Activated T-cell treated with anti-CD3 and anti-CD28 coated beads, Interleukin-2, amount 50 U/mL, for 4 hours (primary cell): ENCODE results near the gene RALBP1. TPM values are rescaled to one million over a fixed set of nuclear protein-coding genes. Genes with fewer than 3 reads are reported as not detected.
"Not testable (repeated sequence)": the region's sequence is repeated elsewhere in the genome, so short reads cannot be mapped to it uniquely, and the experiment has no call there.

Experiments used
- ATAC-seq, 2 donors: fragments of 200-7000 bp; cut with Tn5 transposase; one replicate each; pipeline ENCODE4 v1.10.0; 2021
- DNase-seq: peaks from one replicate; pipeline ENCODE4 v3.0.0-alpha.2; 2020
- H3K27me3 Mint-ChIP-seq: one replicate; pipeline ENCODE4 v1.8.0; 2021; ENCODE audit warnings: low read depth, mixed read lengths
- H3K36me3 Mint-ChIP-seq: one replicate; pipeline ENCODE4 v1.8.0; 2022; ENCODE audit warnings: mixed read lengths; ENCODE audit not compliant: insufficient read depth
- H3K4me1 Mint-ChIP-seq: one replicate; pipeline ENCODE4 v1.8.0; 2021; ENCODE audit warnings: low read depth, mixed read lengths
- H3K4me3 Mint-ChIP-seq: one replicate; pipeline ENCODE4 v1.8.0; 2021; ENCODE audit warnings: mild to moderate bottlenecking, moderate library complexity, mixed read lengths
- H3K9me3 Mint-ChIP-seq: one replicate; pipeline ENCODE4 v1.8.0; 2021; ENCODE audit warnings: mixed read lengths
- total RNA-seq, 3 donors: library from RNA; stranded (reverse); gene quantifications; one replicate each; pipeline ENCODE4 v1.2.1, GENCODE V29; 2021

The RALBP1 gene
- total RNA-seq, 3 donors from 2014 or later, result 31.1 to 32.6 (median 31.7) TPM

DNA sequence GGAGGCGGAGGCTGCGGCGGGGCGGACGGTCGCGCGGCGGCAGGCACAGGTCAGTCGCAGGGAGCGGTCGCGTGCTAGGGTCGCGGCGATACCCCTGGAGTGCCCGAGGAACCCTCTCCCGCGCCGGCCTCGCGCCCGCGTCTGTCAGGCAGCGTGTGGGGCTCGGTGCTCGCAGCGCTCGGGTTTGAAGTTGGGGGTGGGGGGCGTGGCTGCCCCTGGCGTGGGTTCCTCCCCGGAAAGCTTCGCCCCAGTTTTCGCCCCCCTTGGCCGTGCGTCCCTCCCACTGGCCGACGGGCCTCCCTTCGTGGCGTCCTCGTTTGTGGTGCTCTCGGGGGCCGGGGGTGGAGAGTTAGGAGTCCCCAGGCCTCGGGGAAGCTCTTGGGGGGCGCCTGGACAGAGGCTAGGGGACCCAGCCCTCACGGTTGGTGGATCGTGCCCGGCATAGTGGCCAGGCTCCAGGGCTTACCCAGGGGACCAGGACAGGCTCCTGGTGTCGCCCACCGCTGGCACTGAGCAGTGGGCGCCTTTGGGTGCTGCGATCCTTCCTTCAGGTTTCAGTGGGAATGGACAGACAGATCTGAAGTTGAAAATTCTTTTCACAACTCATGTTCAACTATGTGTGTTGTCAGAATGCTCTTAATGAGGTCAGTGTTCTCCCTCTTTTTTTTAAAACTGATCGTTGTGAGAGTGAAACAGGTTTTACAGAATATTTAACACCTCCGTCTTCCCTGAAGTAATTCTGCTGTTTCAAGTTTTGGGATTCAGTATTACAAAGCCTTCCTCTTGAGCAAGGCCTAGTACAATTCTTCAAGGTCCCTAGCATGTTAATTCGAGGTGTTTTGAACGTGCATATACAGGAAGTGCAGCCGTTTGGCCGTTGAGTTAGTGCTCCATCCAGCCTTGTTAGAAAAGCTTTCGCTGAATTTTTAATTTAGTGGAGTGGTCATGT lies 604 bp downstream of the RALBP1 start:
- DNase-seq, result peak; percentile 52
- ATAC-seq, result peak; percentile 32 to 34
- H3K9me3 Mint-ChIP-seq, result no peaks in the 10 kb centered on the region
- peaks cover 10% of the 10 kb centered on the region for H3K36me3 Mint-ChIP-seq
- peaks cover 8% of the 10 kb centered on the region for H3K27me3 Mint-ChIP-seq
- H3K4me3 Mint-ChIP-seq, result peak overlapping the region; percentile 95
- peaks cover 22% of the 10 kb centered on the region for H3K4me1 Mint-ChIP-seq

DNA sequence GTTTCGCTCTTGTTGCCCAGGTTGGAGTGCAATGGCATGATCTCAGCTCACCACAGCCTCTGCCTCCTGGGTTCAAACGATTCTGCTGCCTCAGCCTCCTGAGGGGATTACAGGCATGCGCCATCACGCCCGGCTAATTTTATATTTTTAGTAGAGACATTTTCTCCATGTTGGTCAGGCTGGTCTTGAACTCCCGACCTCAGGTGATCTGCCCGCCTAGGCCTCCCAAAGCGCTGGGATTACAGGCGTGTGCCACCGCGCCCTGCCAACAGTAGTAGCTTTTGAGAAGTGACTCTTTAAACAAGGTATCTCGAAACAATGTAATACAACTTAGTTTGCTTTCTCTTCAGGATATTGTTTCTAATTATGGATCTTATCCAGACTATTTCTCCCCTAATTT lies 1.6 kb downstream of the RALBP1 start:
- Mint-ChIP-seq H3K36me3 (peaks cover 15% of the 10 kb centered on the region), H3K4me1 (peaks cover 26% of the 10 kb centered on the region), H3K4me3 (peak overlapping the region; percentile 32)
- not testable (repeated sequence) for ATAC-seq, H3K27me3 Mint-ChIP-seq, DNase-seq, H3K9me3 Mint-ChIP-seq

DNA sequence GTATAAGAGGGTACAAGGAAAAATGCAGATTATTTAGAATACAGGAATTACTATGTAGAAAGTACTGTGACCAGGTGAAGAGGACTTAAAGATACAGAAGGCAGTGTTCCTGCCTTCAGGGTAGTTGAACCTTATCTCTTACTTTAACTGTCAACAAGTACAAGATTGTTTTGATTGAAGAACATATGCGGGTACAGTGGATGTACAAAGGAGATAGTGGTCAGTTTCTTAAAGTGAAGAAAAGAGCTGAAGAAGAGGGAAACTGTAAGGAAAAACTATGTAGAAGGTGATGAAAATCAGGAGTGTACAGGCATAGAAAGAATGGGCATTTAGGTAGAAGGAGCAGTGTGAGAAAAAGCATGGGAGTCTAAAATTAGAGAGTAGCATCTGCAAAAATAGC lies 2.2 kb downstream of the RALBP1 start:
- peaks cover 26% of the 10 kb centered on the region for H3K4me1 Mint-ChIP-seq
- H3K36me3 Mint-ChIP-seq, result peaks cover 15% of the 10 kb centered on the region
- no peak overlapping the region for H3K4me3 Mint-ChIP-seq
- no peaks in the 10 kb centered on the region for H3K9me3 Mint-ChIP-seq
- no peak for ATAC-seq
- H3K27me3 Mint-ChIP-seq, result peaks cover 8% of the 10 kb centered on the region
- no peak for DNase-seq

DNA sequence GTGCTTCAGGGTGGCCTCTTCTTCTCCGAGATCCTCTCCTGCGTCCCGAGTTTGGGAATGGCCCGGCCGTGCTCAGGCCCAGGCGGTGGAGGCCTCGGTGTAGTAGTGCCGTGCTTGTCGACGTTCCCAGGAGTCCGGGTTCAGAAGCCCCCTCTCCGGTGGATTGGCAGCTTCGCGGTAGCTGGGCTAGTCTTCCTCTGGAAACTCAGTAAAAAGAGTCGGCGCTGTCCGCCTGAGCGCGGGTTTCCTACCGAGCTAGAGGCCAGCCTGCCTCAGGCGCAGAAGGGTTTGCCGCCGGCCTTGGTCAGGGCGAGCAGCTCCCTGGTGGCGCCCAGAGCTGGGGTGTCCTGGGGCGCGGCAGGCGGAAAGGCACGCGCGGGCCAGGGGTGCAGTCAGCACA lies 3.2 kb downstream of the RALBP1 start:
- H3K4me3 Mint-ChIP-seq, result no peak overlapping the region

DNA sequence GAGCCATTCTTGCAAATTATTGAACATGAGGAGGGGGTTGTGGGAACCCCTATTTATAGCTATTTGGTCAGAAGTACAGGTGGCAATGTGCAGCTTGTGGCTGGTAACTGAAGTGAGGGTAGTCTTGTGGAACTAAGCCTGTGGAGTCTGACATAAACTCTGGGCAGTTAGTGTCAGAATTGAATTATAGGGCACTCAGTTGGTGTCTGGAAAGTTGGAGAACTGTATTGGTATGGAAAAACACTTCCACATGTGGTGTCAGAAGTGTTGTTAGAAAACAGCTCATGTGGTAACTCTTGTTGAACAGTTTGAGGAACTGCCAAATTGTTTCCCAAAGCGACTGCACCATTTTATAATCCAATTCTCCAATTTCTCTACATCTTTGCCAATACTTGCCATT lies 7.5 kb downstream of the RALBP1 start:
- Mint-ChIP-seq H3K4me1 (peaks cover 27% of the 10 kb centered on the region), H3K4me3 (no peak overlapping the region), H3K27me3 (no peaks in the 10 kb centered on the region), H3K36me3 (peaks cover 27% of the 10 kb centered on the region), H3K9me3 (peaks cover 3% of the 10 kb centered on the region)
- no peak for DNase-seq
- ATAC-seq, result no peak

More for the DNA sequence above, 3.2 kb downstream of the RALBP1 start:
- no peak for ATAC-seq
- no peak for DNase-seq
- H3K36me3 Mint-ChIP-seq, result peaks cover 20% of the 10 kb centered on the region
- peaks cover 32% of the 10 kb centered on the region for H3K4me1 Mint-ChIP-seq
- no peaks in the 10 kb centered on the region for H3K9me3 Mint-ChIP-seq
- peaks cover 6% of the 10 kb centered on the region for H3K27me3 Mint-ChIP-seq

DNA sequence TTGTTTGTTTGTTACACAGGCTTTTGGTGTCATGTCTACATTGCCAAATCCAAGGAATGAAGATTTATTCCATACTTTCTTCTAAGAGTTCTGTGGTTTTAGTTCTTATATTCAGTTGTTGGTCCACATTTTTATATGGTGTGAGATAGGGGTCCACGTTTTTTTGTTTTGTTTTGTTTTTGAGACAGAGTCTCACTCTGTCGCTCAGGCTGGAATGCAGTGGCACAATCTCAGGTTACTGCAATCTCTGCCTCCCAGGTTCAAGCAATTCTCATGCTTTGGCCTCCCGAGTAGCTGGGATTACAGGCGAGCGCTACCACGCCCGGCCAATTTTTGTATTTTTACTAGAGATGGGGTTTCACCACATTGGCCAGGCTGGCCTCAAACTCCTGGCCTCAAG lies 8.2 kb downstream of the RALBP1 start:
- Mint-ChIP-seq H3K27me3 (no peaks in the 10 kb centered on the region), H3K9me3 (peaks cover 3% of the 10 kb centered on the region), H3K4me3 (no peak overlapping the region), H3K4me1 (peaks cover 27% of the 10 kb centered on the region), H3K36me3 (peaks cover 27% of the 10 kb centered on the region)
- DNase-seq (no peak), ATAC-seq (no peak)

DNA sequence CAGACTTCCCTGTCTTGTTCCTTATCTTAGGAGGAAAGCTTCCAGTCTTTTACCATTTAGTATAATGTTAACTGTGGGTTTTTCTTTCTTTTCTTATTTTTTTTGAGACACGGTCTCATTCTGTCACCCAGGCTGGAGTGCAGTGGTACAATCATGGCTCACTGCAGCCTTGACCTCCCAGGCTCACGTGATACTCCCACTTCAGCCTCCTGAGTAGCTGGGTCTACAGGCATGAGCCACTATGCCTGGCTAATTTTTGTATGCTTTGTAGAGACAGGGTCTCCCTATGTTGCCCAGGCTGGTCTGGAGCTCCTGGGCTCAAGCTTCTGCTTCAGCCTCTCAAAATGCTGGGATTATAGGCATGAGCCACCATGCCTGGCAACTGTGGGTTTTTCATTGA lies 9.5 kb downstream of the RALBP1 start:
- not testable (repeated sequence) for H3K27me3 Mint-ChIP-seq, ATAC-seq, DNase-seq, H3K9me3 Mint-ChIP-seq, H3K4me3 Mint-ChIP-seq
- Mint-ChIP-seq H3K4me1 (peaks cover 28% of the 10 kb centered on the region), H3K36me3 (peaks cover 22% of the 10 kb centered on the region)

DNA sequence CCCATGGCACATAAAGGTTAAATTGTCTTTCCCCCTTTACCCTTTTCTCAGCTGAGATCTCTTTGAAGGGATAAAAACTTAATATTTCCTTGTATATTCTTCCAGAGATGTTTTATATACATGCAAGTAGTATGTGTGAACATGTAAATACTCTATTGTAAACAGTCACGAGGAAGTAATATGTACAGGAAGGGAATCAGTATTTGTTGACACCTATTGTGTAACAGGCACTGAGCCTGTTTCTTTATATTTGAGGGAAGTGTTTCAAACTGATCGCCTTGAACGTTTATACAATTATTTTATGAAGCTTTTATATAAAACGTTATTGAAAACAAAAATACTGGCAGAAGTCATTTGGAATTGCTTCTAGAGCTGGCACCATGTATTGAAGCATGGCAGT lies 13.2 kb downstream of the RALBP1 start:
- DNase-seq (no peak), ATAC-seq (no peak)
- Mint-ChIP-seq H3K36me3 (peaks cover 19% of the 10 kb centered on the region), H3K4me3 (no peak overlapping the region), H3K9me3 (peaks cover 3% of the 10 kb centered on the region), H3K27me3 (no peaks in the 10 kb centered on the region), H3K4me1 (peaks cover 18% of the 10 kb centered on the region)

DNA sequence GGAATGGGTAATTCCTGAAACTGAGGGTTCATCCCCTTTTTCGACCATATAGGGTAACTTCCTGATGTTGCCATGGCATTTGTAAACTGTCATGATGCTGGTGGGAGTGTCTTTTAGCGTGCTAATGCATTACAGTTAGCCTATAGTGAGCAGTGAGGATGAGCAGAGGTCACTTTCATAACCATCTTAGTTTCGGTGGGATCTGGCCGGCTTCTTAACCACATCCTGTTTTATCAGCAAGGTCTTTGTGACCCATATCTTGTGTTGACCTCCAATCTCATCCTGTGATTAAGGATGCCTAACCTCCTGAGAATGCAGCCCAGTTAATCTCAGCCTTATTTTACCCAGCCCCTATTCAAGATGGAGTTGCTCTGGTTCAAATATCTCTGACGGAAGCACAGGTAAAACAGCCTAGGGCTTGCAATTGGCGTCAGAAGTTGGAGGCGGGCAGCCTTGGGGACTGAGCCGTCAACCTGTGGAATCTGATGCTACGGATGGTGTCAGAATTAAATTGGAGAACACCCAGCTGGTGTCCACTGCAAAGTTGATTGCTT lies 19.5 kb downstream of the RALBP1 start:
- DNase-seq, result no peak
- Mint-ChIP-seq H3K36me3 (peaks cover 18% of the 10 kb centered on the region), H3K9me3 (no peaks in the 10 kb centered on the region), H3K4me1 (peaks cover 28% of the 10 kb centered on the region), H3K27me3 (no peaks in the 10 kb centered on the region), H3K4me3 (no peak overlapping the region)
- no peak for ATAC-seq

DNA sequence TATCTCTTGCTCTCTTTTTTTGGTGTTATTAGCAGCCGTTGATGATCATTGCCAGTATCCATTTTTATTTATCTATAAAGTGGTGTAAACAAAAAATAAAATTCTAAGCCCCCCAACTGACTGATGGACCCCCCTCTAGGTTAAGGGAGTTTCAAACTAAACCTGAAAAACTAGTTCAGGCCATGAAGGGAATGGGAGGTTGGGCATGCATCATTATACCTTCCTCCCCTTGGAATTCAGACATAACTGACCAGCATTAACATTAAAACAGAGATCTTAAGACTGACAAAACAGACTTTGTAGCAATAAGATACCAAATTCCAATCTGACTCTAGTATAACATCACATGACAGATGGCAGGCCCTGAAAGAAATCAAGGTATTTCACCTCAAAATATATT lies 20.2 kb downstream of the RALBP1 start:
- DNase-seq (no peak), ATAC-seq (no peak)
- peaks cover 28% of the 10 kb centered on the region for H3K4me1 Mint-ChIP-seq
- H3K9me3 Mint-ChIP-seq, result no peaks in the 10 kb centered on the region
- no peak overlapping the region for H3K4me3 Mint-ChIP-seq
- no peaks in the 10 kb centered on the region for H3K27me3 Mint-ChIP-seq
- peaks cover 19% of the 10 kb centered on the region for H3K36me3 Mint-ChIP-seq

DNA sequence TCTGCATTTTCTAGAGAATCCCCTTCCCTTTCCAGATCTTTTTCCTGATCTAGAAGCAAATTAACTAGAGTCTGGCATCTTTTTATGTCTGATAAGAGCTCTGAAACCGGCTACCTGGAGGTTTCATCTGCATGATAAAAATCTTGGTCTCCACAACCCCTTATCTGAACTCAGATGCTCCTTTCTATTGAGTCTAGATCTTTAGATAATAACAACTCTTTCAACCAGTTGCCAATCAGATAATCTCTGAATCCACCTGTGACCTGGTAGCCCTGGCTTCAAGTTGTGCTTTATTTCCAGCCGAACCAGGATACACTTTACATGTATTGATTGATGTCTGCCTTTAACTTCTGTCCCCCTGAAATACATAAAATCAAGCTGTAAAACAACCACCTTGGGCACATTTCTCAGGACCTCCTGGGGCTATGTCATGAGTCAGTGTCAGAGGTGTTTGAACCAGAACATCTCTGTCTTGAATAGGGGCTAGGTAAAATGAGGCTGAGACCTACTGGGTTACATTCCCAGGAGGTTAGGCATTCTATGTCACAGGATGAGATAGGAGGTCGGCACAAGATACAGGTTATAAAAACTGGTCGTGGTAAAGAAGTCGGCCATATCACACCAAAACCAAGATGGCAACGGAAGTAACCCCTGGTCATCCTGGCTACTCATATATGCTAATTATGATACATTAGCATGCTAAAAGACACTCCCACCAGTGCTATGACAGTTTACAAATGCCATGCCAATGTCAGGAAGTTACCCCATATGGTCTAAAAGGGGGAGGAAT lies 20.8 kb downstream of the RALBP1 start:
- H3K27me3 Mint-ChIP-seq, result no peaks in the 10 kb centered on the region
- peaks cover 23% of the 10 kb centered on the region for H3K36me3 Mint-ChIP-seq
- no peak for DNase-seq

DNA sequence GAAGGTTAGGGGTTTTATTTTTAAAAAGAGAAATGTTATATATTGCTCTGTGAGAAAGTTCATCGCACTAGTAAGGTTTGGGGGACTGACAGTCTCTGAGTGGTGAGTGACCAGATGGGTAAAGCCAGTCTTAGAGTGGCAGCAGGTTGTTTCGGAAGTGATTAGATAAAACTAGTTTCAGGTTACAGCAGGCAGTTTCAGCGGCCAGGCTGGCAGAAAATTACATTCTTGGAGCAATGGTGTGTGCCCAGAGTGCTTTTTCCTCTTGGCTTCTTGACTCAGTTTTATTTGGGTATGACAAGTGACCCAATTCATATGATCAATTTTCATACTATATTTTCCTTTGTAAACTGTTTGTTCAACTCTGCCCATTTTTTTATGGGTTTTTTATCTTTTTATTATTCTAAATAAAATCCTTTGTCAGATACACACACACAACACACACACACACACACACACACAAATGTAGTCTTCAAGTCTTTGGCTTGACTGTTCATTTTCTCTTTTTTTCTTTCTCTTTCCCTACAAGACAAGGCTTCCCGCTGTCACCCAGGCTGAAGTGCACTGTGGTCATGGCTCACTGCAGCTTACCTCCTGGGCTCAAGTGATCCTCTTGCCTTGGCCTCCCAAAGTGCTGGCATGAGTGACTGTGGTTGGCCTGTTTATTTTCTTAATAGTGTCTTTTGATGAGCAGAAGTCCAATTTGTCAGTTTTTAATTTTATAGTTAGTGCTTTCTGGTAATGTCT lies 30.9 kb downstream of the RALBP1 start:
- ATAC-seq, result no peak
- peaks cover 30% of the 10 kb centered on the region for H3K4me1 Mint-ChIP-seq

More for the DNA sequence above, 20.8 kb downstream of the RALBP1 start:
- ATAC-seq, result no peak
- no peak overlapping the region for H3K4me3 Mint-ChIP-seq
- H3K9me3 Mint-ChIP-seq, result no peaks in the 10 kb centered on the region
- H3K4me1 Mint-ChIP-seq, result peaks cover 28% of the 10 kb centered on the region

DNA sequence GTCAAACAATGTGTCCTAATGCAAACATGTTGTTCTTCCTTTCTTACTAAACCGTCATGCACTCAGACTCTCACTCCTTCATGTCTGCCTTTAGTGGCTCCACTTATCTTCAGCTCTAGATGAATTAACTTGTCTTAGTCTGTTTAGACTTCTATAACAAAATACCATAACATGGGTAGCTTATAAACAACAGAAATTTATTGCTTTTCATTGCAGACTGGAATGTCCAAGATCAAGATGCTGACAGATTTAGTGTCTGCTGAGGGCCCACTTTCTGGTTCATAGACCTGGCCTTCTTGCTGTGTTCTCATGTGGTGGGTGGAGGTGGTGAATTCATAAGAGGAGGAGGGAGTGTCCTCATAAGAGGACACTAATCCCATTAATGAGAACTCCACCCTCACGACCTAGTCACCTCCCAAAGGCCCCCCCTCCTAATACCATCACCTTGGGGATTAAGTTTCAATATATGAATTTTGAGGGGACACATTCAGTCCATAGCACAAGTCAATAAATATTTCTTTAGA lies 32.3 kb downstream of the RALBP1 start:
- no peak overlapping the region for H3K4me3 Mint-ChIP-seq
- peaks cover 30% of the 10 kb centered on the region for H3K4me1 Mint-ChIP-seq
- no peak for DNase-seq
- peaks cover 12% of the 10 kb centered on the region for H3K9me3 Mint-ChIP-seq
- no peaks in the 10 kb centered on the region for H3K27me3 Mint-ChIP-seq
- H3K36me3 Mint-ChIP-seq, result peaks cover 6% of the 10 kb centered on the region
- ATAC-seq, result no peak

More for the DNA sequence above, 30.9 kb downstream of the RALBP1 start:
- no peak for DNase-seq
- no peaks in the 10 kb centered on the region for H3K27me3 Mint-ChIP-seq
- peaks cover 6% of the 10 kb centered on the region for H3K36me3 Mint-ChIP-seq
- peaks cover 14% of the 10 kb centered on the region for H3K9me3 Mint-ChIP-seq
- no peak overlapping the region for H3K4me3 Mint-ChIP-seq
